NT2/D1 (cell line): ENCODE data around the gene MUC7.

Source experiments
- DNase-seq: peaks from one replicate; pipeline ENCODE4 v3.0.0-alpha.2; 2011; ENCODE audit warnings: low read depth, low spot score
- H3K27me3 ChIP-seq: 2 replicates; pipeline ENCODE4 v1.6.0; 2011; ENCODE audit warnings: mild to moderate bottlenecking; ENCODE audit not compliant: insufficient read length, insufficient read depth
- H3K36me3 ChIP-seq: 2 replicates; pipeline ENCODE4 v1.6.1; 2011; ENCODE audit warnings: mild to moderate bottlenecking, low read length, mixed read lengths; ENCODE audit not compliant: insufficient read depth, insufficient read length
- H3K4me1 ChIP-seq: 2 replicates; pipeline ENCODE4 v1.5.1; 2011; ENCODE audit not compliant: insufficient read depth, insufficient read length
- H3K4me3 ChIP-seq: 2 replicates; pipeline ENCODE4 v1.5.1; 2011; ENCODE audit warnings: low read depth; ENCODE audit not compliant: insufficient read length
- H3K9ac ChIP-seq: 2 replicates; pipeline ENCODE4 v1.6.0; 2011; ENCODE audit warnings: low read depth; ENCODE audit not compliant: insufficient read length
- H3K9me3 ChIP-seq: 2 replicates; pipeline ENCODE4 v1.5.1; 2011; ENCODE audit warnings: mild to moderate bottlenecking, low read length; ENCODE audit not compliant: insufficient read depth
- SUZ12 ChIP-seq: IDR thresholded peaks from 2 replicates; pipeline ENCODE4 v1.6.1; 2011; ENCODE audit not compliant: insufficient read length, insufficient read depth; ENCODE audit errors: extremely low read depth
- YY1 ChIP-seq: IDR thresholded peaks from 2 replicates; pipeline ENCODE4 v1.6.1; 2011; ENCODE audit not compliant: insufficient read length, insufficient read depth
- ZNF274 ChIP-seq: IDR thresholded peaks from 2 replicates; pipeline ENCODE4 v1.6.1; 2011; ENCODE audit warnings: mild to moderate bottlenecking, low read depth, low read length

Gene MUC7

GRCh38 chr4:70511365-70511764 lies 39.4 kb downstream of the MUC7 start:
- no peak for DNase-seq
- TF ChIP-seq SUZ12 = no peak
- no peak for TF ChIP-seq ZNF274
- TF ChIP-seq YY1 = no peak
- H3K4me1 ChIP-seq = no peaks in the 10 kb centered on the region
- H3K9ac ChIP-seq = no peak overlapping the region
- H3K36me3 ChIP-seq = no peaks in the 10 kb centered on the region
- H3K27me3 ChIP-seq = no peaks in the 10 kb centered on the region
- no peak overlapping the region for H3K4me3 ChIP-seq
- no peaks in the 10 kb centered on the region for H3K9me3 ChIP-seq

GRCh38 chr4:70515367-70516250 lies 43.6 kb downstream of the MUC7 start:
- no peak overlapping the region for H3K4me3 ChIP-seq
- DNase-seq = no peak
- no peaks in the 10 kb centered on the region for H3K9me3 ChIP-seq
- no peaks in the 10 kb centered on the region for H3K4me1 ChIP-seq
- no peak overlapping the region for H3K9ac ChIP-seq
- no peaks in the 10 kb centered on the region for H3K36me3 ChIP-seq
- no peak for TF ChIP-seq ZNF274
- no peak for TF ChIP-seq SUZ12
- TF ChIP-seq YY1 = no peak
- H3K27me3 ChIP-seq = no peaks in the 10 kb centered on the region

DNA sequence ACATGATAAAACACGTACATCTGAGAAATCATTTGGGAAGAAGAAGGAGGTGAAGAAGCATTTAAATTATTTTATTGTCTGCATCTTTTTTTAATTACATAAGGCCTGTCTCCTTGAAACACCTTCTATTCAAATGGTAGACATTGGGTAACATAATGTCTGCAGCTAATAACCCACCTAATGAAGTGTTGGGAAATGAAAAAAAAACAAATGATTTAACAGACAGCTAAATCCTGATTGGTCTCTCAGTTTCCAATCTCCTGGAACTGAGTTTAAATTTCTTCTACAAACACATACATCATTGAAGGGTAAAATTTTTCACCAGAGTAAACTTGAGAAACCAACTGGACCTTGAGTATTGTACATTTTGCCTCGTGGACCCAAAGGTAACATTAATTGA lies 46.3 kb downstream of the MUC7 start, which contains the start of gene AMTN:
Gene AMTN, plus strand, starts transcription at position 301 of the 400 bp plus-strand sequence. CDS start 209 bp downstream, outside the sequence.
- Histone ChIP-seq H3K36me3 (no peaks in the 10 kb centered on the region), H3K9me3 (no peaks in the 10 kb centered on the region), H3K27me3 (no peaks in the 10 kb centered on the region), H3K4me3 (no peak within 1 kb of the TSS), H3K9ac (no peak within 1 kb of the TSS), H3K4me1 (no peaks in the 10 kb centered on the region)
- no peak for DNase-seq
- no peak for TF ChIP-seq SUZ12
- TF ChIP-seq ZNF274 = no peak
- TF ChIP-seq YY1 = no peak

GRCh38 chr4:70518716-70519115 lies 46.7 kb downstream of the MUC7 start:
- Histone ChIP-seq H3K4me1 (no peaks in the 10 kb centered on the region), H3K4me3 (no peak overlapping the region), H3K27me3 (no peaks in the 10 kb centered on the region), H3K9me3 (no peaks in the 10 kb centered on the region), H3K36me3 (no peaks in the 10 kb centered on the region), H3K9ac (no peak overlapping the region)
- no peak for DNase-seq
- TF ChIP-seq ZNF274 (no peak), SUZ12 (no peak), YY1 (no peak)

DNA sequence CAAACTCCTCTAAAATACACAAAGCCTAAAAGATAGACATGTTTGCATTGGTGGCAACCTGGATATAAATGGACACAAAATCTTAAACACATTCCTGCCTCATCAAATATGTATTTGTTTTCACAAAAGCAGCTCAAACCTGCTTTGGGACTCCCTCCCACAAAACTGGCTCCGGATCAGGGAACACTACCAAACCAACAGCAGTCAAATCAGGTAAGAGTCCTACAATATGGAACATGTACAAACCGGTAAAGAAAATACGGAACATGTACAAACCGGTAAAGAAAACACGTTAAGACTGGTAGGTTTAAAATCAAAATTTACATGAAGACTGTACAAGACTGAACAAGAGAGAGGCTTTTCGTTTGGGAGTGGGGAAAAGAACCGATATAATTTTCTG lies 50.6 kb downstream of the MUC7 start:
- TF ChIP-seq SUZ12 (no peak), ZNF274 (no peak), YY1 (no peak)
- Histone ChIP-seq H3K27me3 (no peaks in the 10 kb centered on the region), H3K9ac (no peak overlapping the region), H3K9me3 (no peaks in the 10 kb centered on the region), H3K4me3 (no peak overlapping the region), H3K4me1 (no peaks in the 10 kb centered on the region), H3K36me3 (no peaks in the 10 kb centered on the region)
- no peak for DNase-seq

DNA sequence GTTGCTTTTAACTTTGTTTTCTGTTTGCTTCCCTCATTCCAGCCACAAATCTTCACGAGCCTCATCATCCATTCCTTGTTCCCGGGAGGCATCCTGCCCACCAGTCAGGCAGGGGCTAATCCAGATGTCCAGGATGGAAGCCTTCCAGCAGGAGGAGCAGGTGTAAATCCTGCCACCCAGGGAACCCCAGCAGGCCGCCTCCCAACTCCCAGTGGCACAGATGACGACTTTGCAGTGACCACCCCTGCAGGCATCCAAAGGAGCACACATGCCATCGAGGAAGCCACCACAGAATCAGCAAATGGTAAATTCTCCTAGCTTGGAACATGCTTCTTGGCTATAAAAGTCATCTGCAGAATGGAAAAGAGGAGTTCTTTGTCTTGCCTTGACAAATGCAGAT lies 59.0 kb downstream of the MUC7 start:
- no peaks in the 10 kb centered on the region for H3K4me1 ChIP-seq
- H3K9me3 ChIP-seq = no peaks in the 10 kb centered on the region
- H3K9ac ChIP-seq = no peak overlapping the region
- H3K4me3 ChIP-seq = no peak overlapping the region
- TF ChIP-seq YY1 = no peak
- TF ChIP-seq ZNF274 = no peak
- TF ChIP-seq SUZ12 = no peak
- no peaks in the 10 kb centered on the region for H3K36me3 ChIP-seq
- no peaks in the 10 kb centered on the region for H3K27me3 ChIP-seq
- DNase-seq = no peak

GRCh38 chr4:70531981-70532380 lies 60.0 kb downstream of the MUC7 start:
- TF ChIP-seq ZNF274 = no peak
- no peak for TF ChIP-seq SUZ12
- no peak for TF ChIP-seq YY1
- Histone ChIP-seq H3K9ac (no peak overlapping the region), H3K27me3 (no peaks in the 10 kb centered on the region), H3K4me1 (no peaks in the 10 kb centered on the region), H3K9me3 (no peaks in the 10 kb centered on the region), H3K4me3 (no peak overlapping the region), H3K36me3 (no peaks in the 10 kb centered on the region)
- DNase-seq = no peak
